Activated CD8-positive, alpha-beta T cell treated with anti-CD3 and anti-CD28 coated beads for 36 hours (primary cell): ENCODE measurements around the gene TCF7L2. TPM values are rescaled to one million over a fixed set of nuclear protein-coding genes. Genes with fewer than 3 reads are reported as not detected.

ENCODE experiments used
- ATAC-seq: fragments of 200-7000 bp; cut with Tn5 transposase; one replicate; pipeline ENCODE4 v1.10.0; 2021; ENCODE audit warnings: mild to moderate bottlenecking, moderate library complexity
- CTCF ChIA-PET: fragments of 350-600 bp; sonication (Branson Sonifier 250); formaldehyde crosslinking; loops from one replicate; lab custom pipeline; 2021; ENCODE audit warnings: antibody characterized with exemption; lab: Charles Lee
- POLR2A ChIA-PET: fragments of 350-600 bp; sonication (Branson Sonifier 250); formaldehyde crosslinking; loops from one replicate; lab custom pipeline; 2021; ENCODE audit warnings: antibody characterized with exemption; lab: Charles Lee
- DNase-seq: peaks from one replicate; pipeline ENCODE4 v3.0.0-alpha.2; 2020
- H3K27ac Mint-ChIP-seq: one replicate; pipeline ENCODE4 v1.8.0; 2021; ENCODE audit warnings: mild to moderate bottlenecking, mixed read lengths
- H3K27me3 Mint-ChIP-seq: one replicate; pipeline ENCODE4 v1.8.0; 2021; ENCODE audit warnings: mixed read lengths
- H3K36me3 Mint-ChIP-seq: one replicate; pipeline ENCODE4 v1.8.0; 2021; ENCODE audit warnings: low read depth, mixed read lengths
- H3K4me1 Mint-ChIP-seq: one replicate; pipeline ENCODE4 v1.8.0; 2021; ENCODE audit warnings: low read depth, mixed read lengths
- H3K4me3 Mint-ChIP-seq: one replicate; pipeline ENCODE4 v1.8.0; 2021; ENCODE audit warnings: mild to moderate bottlenecking, moderate library complexity, mixed read lengths
- H3K9me3 Mint-ChIP-seq: one replicate; pipeline ENCODE4 v1.8.0; 2021; ENCODE audit warnings: mixed read lengths
- CTCF ChIP-seq: fragments of 200-600 bp; IDR thresholded peaks from one replicate; pipeline ENCODE4 v1.8.0; 2022; ENCODE audit warnings: antibody characterized with exemption, mild to moderate bottlenecking
- intact Hi-C: fragments of 100-400 bp; cut with micrococcal nuclease; formaldehyde crosslinking; loops from one replicate; pipeline ENCODE4 v1.10.0; 2022
- total RNA-seq, 2 experiments: library from RNA; stranded (reverse); gene quantifications; one replicate each; pipeline ENCODE4 v1.2.3, GENCODE V29; 2021

TCF7L2 gene
- total RNA-seq, 2 experiments from 2014 or later = 1.5 to 1.6 TPM

GRCh38 chr10:112945811-112946210 is 4.2 kb upstream of the TCF7L2 start:
- DNase-seq = no peak
- Mint-ChIP-seq H3K4me1 (peaks cover 15% of the 10 kb centered on the region), H3K27ac (no peak overlapping the region), H3K36me3 (no peaks in the 10 kb centered on the region), H3K9me3 (no peaks in the 10 kb centered on the region), H3K4me3 (no peak overlapping the region), H3K27me3 (peaks cover 18% of the 10 kb centered on the region)
- ATAC-seq = no peak
- intact Hi-C loops = no loop called here
- ChIA-PET POLR2A (no interaction called here), CTCF (interaction anchor here (0.6 kb wide), 1 partner anchor 14 kb away, joined by 3 read pairs; no protein-coding TSS in a partner anchor)
- TF ChIP-seq CTCF = no peak

- DNase-seq (no peak), ATAC-seq (no peak)
- H3K27me3 Mint-ChIP-seq = peaks cover 15% of the 10 kb centered on the region
- H3K4me1 Mint-ChIP-seq = peaks cover 15% of the 10 kb centered on the region
- intact Hi-C loops = no loop called here
- no peaks in the 10 kb centered on the region for H3K36me3 Mint-ChIP-seq
- TF ChIP-seq CTCF = no peak
- no peak overlapping the region for H3K27ac Mint-ChIP-seq
- ChIA-PET CTCF (no interaction called here), POLR2A (no interaction called here)
- H3K9me3 Mint-ChIP-seq = no peaks in the 10 kb centered on the region
- H3K4me3 Mint-ChIP-seq = no peak overlapping the region
These were observed 3.4 kb upstream of the TCF7L2 start for GRCh38 chr10:112946649-112947048.

- no peaks in the 10 kb centered on the region for H3K36me3 Mint-ChIP-seq
- intact Hi-C loops = no loop called here
- no peak for DNase-seq
- no peak for TF ChIP-seq CTCF
- no peak overlapping the region for H3K27ac Mint-ChIP-seq
- H3K27me3 Mint-ChIP-seq = peaks cover 16% of the 10 kb centered on the region
- ATAC-seq = no peak
- CTCF ChIA-PET = no interaction called here
- H3K4me1 Mint-ChIP-seq = peaks cover 17% of the 10 kb centered on the region
- no peaks in the 10 kb centered on the region for H3K9me3 Mint-ChIP-seq
- POLR2A ChIA-PET = no interaction called here
- H3K4me3 Mint-ChIP-seq = no peak overlapping the region
These were observed 1.9 kb upstream of the TCF7L2 start for GRCh38 chr10:112948196-112948595.

GRCh38 chr10:112949143-112949823 is 764 bp upstream of the TCF7L2 start:
- Mint-ChIP-seq H3K27ac (no peak overlapping the region), H3K4me3 (peak overlapping the region; percentile 91), H3K36me3 (no peaks in the 10 kb centered on the region), H3K4me1 (peaks cover 17% of the 10 kb centered on the region), H3K9me3 (no peaks in the 10 kb centered on the region), H3K27me3 (peaks cover 23% of the 10 kb centered on the region)
- DNase-seq (no peak), ATAC-seq (no peak)
- intact Hi-C loops = no loop called here
- ChIA-PET CTCF (no interaction called here), POLR2A (no interaction called here)
- no peak for TF ChIP-seq CTCF

GRCh38 chr10:112950714-112951358 is 789 bp downstream of the TCF7L2 start:
- intact Hi-C loops = loop anchor here (2.0 kb wide), 1 partner anchor 30 kb away; no protein-coding TSS in a partner anchor
- POLR2A ChIA-PET = no interaction called here

More at GRCh38 chr10:112950714-112951358, 789 bp downstream of the TCF7L2 start:
- peak overlapping the region; percentile 74 for H3K27ac Mint-ChIP-seq
- CTCF ChIA-PET = no interaction called here
- H3K4me3 Mint-ChIP-seq = peak overlapping the region; percentile 91
- H3K4me1 Mint-ChIP-seq = peaks cover 21% of the 10 kb centered on the region
- no peaks in the 10 kb centered on the region for H3K36me3 Mint-ChIP-seq
- H3K27me3 Mint-ChIP-seq = peaks cover 29% of the 10 kb centered on the region
- DNase-seq (peak; percentile 43), ATAC-seq (peak; percentile 18)
- no peak for TF ChIP-seq CTCF
- H3K9me3 Mint-ChIP-seq = no peaks in the 10 kb centered on the region
